Liver (tissue), 3 donors: ENCODE results near the gene CNTN1.
A peak's percentile ranks its signal among the peaks of the same experiment; 100 is the strongest.

ENCODE experiments used
- ATF3 ChIP-seq: IDR thresholded peaks from 2 replicates; pipeline ENCODE4 v1.6.1; 2016; ENCODE audit warnings: antibody characterized with exemption
- CTCF ChIP-seq: fragments of 150-350 bp; IDR thresholded peaks from 2 replicates; pipeline ENCODE4 v1.5.1; 2017; ENCODE audit warnings: improper control_type of control experiment, low read depth, low read length; ENCODE audit not compliant: missing input control
- GABPA ChIP-seq, 2 donors: IDR thresholded peaks in 1 of 2; conservative IDR thresholded peaks in 1 of 2; 2 replicates each; pipeline ENCODE4 v1.6.1; 2016; ENCODE audit warnings: antibody characterized with exemption in 2 of 2, mild to moderate bottlenecking in 1 of 2, moderate library complexity in 1 of 2
- JUND ChIP-seq, 2 donors: IDR thresholded peaks; 2 replicates each; pipeline ENCODE4 v1.6.1; 2016; ENCODE audit warnings: antibody characterized with exemption in 2 of 2
- REST ChIP-seq: IDR thresholded peaks from 2 replicates; pipeline ENCODE4 v1.6.1; 2016; ENCODE audit warnings: antibody characterized with exemption, mild to moderate bottlenecking
- RXRA ChIP-seq, 2 donors: IDR thresholded peaks; 2 replicates each; pipeline ENCODE4 v1.6.1; 2017 to 2018; ENCODE audit warnings: antibody characterized with exemption in 2 of 2, mild to moderate bottlenecking in 1 of 2
- SP1 ChIP-seq: IDR thresholded peaks from 2 replicates; pipeline ENCODE4 v1.6.1; 2018; ENCODE audit warnings: antibody characterized with exemption, mild to moderate bottlenecking
- TAF1 ChIP-seq: conservative IDR thresholded peaks from 2 replicates; pipeline ENCODE4 v1.6.1; 2016; ENCODE audit warnings: antibody characterized with exemption, mild to moderate bottlenecking
- YY1 ChIP-seq: IDR thresholded peaks from 2 replicates; pipeline ENCODE4 v1.6.1; 2016; ENCODE audit warnings: antibody characterized with exemption, mild to moderate bottlenecking
- TF ChIP-seq, protein P1 (sequence below): IDR thresholded peaks from 2 replicates; pipeline ENCODE4 v1.6.1; 2016; ENCODE audit warnings: antibody characterized with exemption
- donor health status: healthy.
- donor health status: healthy.

DNA sequence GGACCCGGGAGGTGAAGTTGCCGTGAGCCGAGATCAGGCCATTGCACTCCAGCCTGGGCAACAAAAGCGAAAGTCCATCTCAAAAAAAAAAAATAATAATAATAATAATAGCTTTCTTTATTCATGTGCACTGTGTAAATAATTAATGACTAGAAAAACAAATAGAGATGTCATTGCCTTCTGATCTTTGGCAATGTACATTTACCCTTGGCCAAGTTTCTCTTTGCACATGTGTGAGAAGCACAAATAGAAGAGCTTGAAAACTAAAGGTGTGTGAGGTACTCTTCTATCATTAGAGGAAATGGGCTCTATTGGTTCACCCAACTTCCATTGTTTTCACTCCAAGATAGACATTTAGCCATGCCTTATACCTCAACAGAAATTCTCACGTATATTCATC, 325.8 kb downstream of the CNTN1 start:
- TF ChIP-seq CTCF (no peak), TAF1 (no peak), JUND (IDR thresholded peaks at IDR 0.05) (no peak), RXRA (IDR thresholded peaks at IDR 0.05) (peak; percentile 42 to 74), GABPA (IDR thresholded peaks at IDR 0.05 in 1 of 2, conservative IDR thresholded peaks at IDR 0.05 in 1 of 2) (no peak), REST (no peak), SP1 (no peak), YY1 (no peak), ATF3 (no peak)
- TF ChIP-seq, protein P1, sequence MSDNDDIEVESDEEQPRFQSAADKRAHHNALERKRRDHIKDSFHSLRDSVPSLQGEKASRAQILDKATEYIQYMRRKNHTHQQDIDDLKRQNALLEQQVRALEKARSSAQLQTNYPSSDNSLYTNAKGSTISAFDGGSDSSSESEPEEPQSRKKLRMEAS: peak; percentile 36
